Spinal cord (tissue), 4 donors: ENCODE data around the gene CCDC136. TPM values are rescaled to one million over a fixed set of nuclear protein-coding genes. Genes with fewer than 3 reads are reported as not detected.

ENCODE experiments used
- polyA plus RNA-seq, 2 donors: library from polyadenylated mRNA; unstranded; fragments of 120-200 nt; gene quantifications; one replicate each; pipeline ENCODE4 v1.2.1, GENCODE V29; 2013; ENCODE audit not compliant: insufficient read length in 2 of 2
- small RNA-seq: library from RNA; depleted of rRNA; stranded (forward); fragments of <200 nt; gene quantifications from one replicate; pipeline ENCODE3, GENCODE V24; 2014; ENCODE audit warnings: low replicate concordance
- total RNA-seq, 2 donors: library from RNA; depleted of rRNA in 1 of 2; stranded (reverse); fragments of 120-200 nt in 1 of 2; fragments of >200 nt in 1 of 2; gene quantifications; one replicate each; pipeline versions ENCODE4 v1.2.3 to v1.2.4, GENCODE V29; 2013 to 2014

Gene CCDC136
- total and polyA plus RNA-seq, 4 donors = 53.9 to 220 (median 130) TPM

Small RNA genes lying within 50 kb of the gene (small RNA-seq; reads per million reads assigned to genes)
- not detected for gene RN7SL81P

Other genes starting within 250 kb of the CCDC136 start
- 1 to 10 TPM in 1 of 2 donors, under 1 TPM in 1; 0.50 to 2.6 TPM for gene GARIN1A, start 119.7 kb upstream of the CCDC136 start, total RNA-seq
- gene GARIN1A, start 119.7 kb upstream of the CCDC136 start, polyA plus RNA-seq = 1 to 10 TPM; 3.1 to 5.4 TPM
- gene CALU, start 52.6 kb upstream of the CCDC136 start, total RNA-seq = 100 to 1,000 TPM; 127 to 199 TPM
- gene CALU, start 52.6 kb upstream of the CCDC136 start, polyA plus RNA-seq = 10 to 100 TPM; 86.8 to 89.6 TPM
- under 1 TPM in 1 of 2 donors, not detected in 1; 0.28 TPM for gene OPN1SW, start 16.2 kb upstream of the CCDC136 start, total RNA-seq
- 1 to 10 TPM; 2.0 to 2.3 TPM for gene OPN1SW, start 16.2 kb upstream of the CCDC136 start, polyA plus RNA-seq
- gene FLNC, start 38.4 kb downstream of the CCDC136 start, total RNA-seq = 100 to 1,000 TPM in 1 of 2 donors, 10 to 100 TPM in 1; 77.8 to 125 TPM
- gene FLNC, start 38.4 kb downstream of the CCDC136 start, polyA plus RNA-seq = 100 to 1,000 TPM; 152 to 187 TPM
- gene ATP6V1F, start 70.9 kb downstream of the CCDC136 start, total RNA-seq = 100 to 1,000 TPM in 1 of 2 donors, 10 to 100 TPM in 1; 82.8 to 147 TPM
- gene ATP6V1F, start 70.9 kb downstream of the CCDC136 start, polyA plus RNA-seq = 100 to 1,000 TPM; 249 to 261 TPM
- gene KCP, start 118.7 kb downstream of the CCDC136 start, total RNA-seq = 1 to 10 TPM in 1 of 2 donors, under 1 TPM in 1; 0.40 to 1.5 TPM
- gene KCP, start 118.7 kb downstream of the CCDC136 start, polyA plus RNA-seq = 1 to 10 TPM; 1.7 to 2.3 TPM
- 1 to 10 TPM; 5.0 to 6.1 TPM for gene IRF5, start 146.0 kb downstream of the CCDC136 start, total RNA-seq
- 1 to 10 TPM; 6.5 to 7.7 TPM for gene IRF5, start 146.0 kb downstream of the CCDC136 start, polyA plus RNA-seq